Ishikawa (cell line): ENCODE measurements around the gene PLCL2.

ENCODE experiments used
- CEBPB ChIP-seq: IDR thresholded peaks from 2 replicates; pipeline ENCODE4 v1.6.1; 2012
- CREB1 ChIP-seq: IDR thresholded peaks from 2 replicates; pipeline ENCODE4 v1.6.1; 2012; ENCODE audit warnings: low read depth
- EGR1 ChIP-seq: IDR thresholded peaks from 2 replicates; pipeline ENCODE4 v1.6.1; 2012
- EP300 ChIP-seq: IDR thresholded peaks from 2 replicates; pipeline ENCODE4 v1.6.1; 2012; ENCODE audit warnings: borderline replicate concordance
- FOXM1 ChIP-seq: IDR thresholded peaks from 2 replicates; pipeline ENCODE4 v1.6.1; 2012; ENCODE audit warnings: low read depth, borderline replicate concordance
- MAX ChIP-seq: IDR thresholded peaks from 2 replicates; pipeline ENCODE4 v1.6.1; 2012
- NFIC ChIP-seq: IDR thresholded peaks from 2 replicates; pipeline ENCODE4 v1.6.1; 2012
- RAD21 ChIP-seq: IDR thresholded peaks from 2 replicates; pipeline ENCODE4 v1.6.1; 2012; ENCODE audit warnings: low read depth
- REST ChIP-seq: IDR thresholded peaks from 2 replicates; pipeline ENCODE4 v1.6.1; 2012; ENCODE audit warnings: low read depth, mild to moderate bottlenecking
- TAF1 ChIP-seq: IDR thresholded peaks from 2 replicates; pipeline ENCODE4 v1.6.1; 2012; ENCODE audit warnings: low read depth, mild to moderate bottlenecking
- TCF12 ChIP-seq: IDR thresholded peaks from 2 replicates; pipeline ENCODE4 v1.6.1; 2012; ENCODE audit warnings: low read depth
- TEAD4 ChIP-seq: IDR thresholded peaks from 2 replicates; pipeline ENCODE4 v1.6.1; 2012
- USF1 ChIP-seq: IDR thresholded peaks from 2 replicates; pipeline ENCODE4 v1.6.1; 2012
- YY1 ChIP-seq: IDR thresholded peaks from 2 replicates; pipeline ENCODE4 v1.6.1; 2012; ENCODE audit warnings: low read depth
- ZBTB7A ChIP-seq: IDR thresholded peaks from 2 replicates; pipeline ENCODE4 v1.6.1; 2012; ENCODE audit warnings: low read depth

PLCL2 gene

GRCh38 chr3:16907243-16907642 lies 22.5 kb downstream of the PLCL2 start:
- TF ChIP-seq EGR1, result no peak
- no peak for TF ChIP-seq USF1
- no peak for TF ChIP-seq MAX
- TF ChIP-seq NFIC, result no peak
- no peak for TF ChIP-seq RAD21
- no peak for TF ChIP-seq YY1
- no peak for TF ChIP-seq EP300
- no peak for TF ChIP-seq TAF1
- TF ChIP-seq TCF12, result no peak
- TF ChIP-seq TEAD4, result no peak
- TF ChIP-seq CEBPB, result no peak
- TF ChIP-seq ZBTB7A, result no peak
- TF ChIP-seq REST, result no peak
- TF ChIP-seq CREB1, result no peak
- no peak for TF ChIP-seq FOXM1

- TF ChIP-seq CEBPB, result no peak
- TF ChIP-seq TCF12, result no peak
- TF ChIP-seq REST, result no peak
- no peak for TF ChIP-seq RAD21
- TF ChIP-seq EGR1, result no peak
These were observed 23.5 kb downstream of the PLCL2 start for GRCh38 chr3:16908016-16908807.

GRCh38 chr3:16908896-16909295 lies 24.1 kb downstream of the PLCL2 start:
- no peak for TF ChIP-seq EGR1
- no peak for TF ChIP-seq USF1
- TF ChIP-seq FOXM1, result no peak
- no peak for TF ChIP-seq NFIC
- TF ChIP-seq ZBTB7A, result no peak
- no peak for TF ChIP-seq TEAD4
- TF ChIP-seq EP300, result no peak
- no peak for TF ChIP-seq MAX
- TF ChIP-seq TAF1, result no peak
- TF ChIP-seq YY1, result no peak
- TF ChIP-seq CEBPB, result no peak
- no peak for TF ChIP-seq TCF12
- no peak for TF ChIP-seq CREB1
- TF ChIP-seq RAD21, result no peak
- TF ChIP-seq REST, result no peak

- TF ChIP-seq ZBTB7A, result no peak
- no peak for TF ChIP-seq RAD21
- no peak for TF ChIP-seq TCF12
- no peak for TF ChIP-seq FOXM1
These were observed 25.0 kb downstream of the PLCL2 start for GRCh38 chr3:16909802-16910201.
